CD4-positive, alpha-beta T cell (primary cell): ENCODE data around the gene PLCB3. TPM values are rescaled to one million over a fixed set of nuclear protein-coding genes. Genes with fewer than 3 reads are reported as not detected.
A peak's percentile ranks its signal among the peaks of the same experiment; 100 is the strongest.

Experiments
- ATAC-seq: fragments of 200-7000 bp; cut with Tn5 transposase; one replicate; pipeline ENCODE4 v1.10.0; 2022; ENCODE audit warnings: mild to moderate bottlenecking; ENCODE audit not compliant: poor library complexity
- CTCF ChIA-PET: fragments of 350-600 bp; sonication (Branson Sonifier 250); formaldehyde crosslinking; loops from one replicate; lab custom pipeline; 2021; ENCODE audit warnings: antibody characterized with exemption, inconsistent platforms; lab: Charles Lee
- POLR2A ChIA-PET: fragments of 350-600 bp; sonication (Branson Sonifier 250); formaldehyde crosslinking; loops from one replicate; lab custom pipeline; 2021; ENCODE audit warnings: antibody characterized with exemption, inconsistent platforms; lab: Charles Lee
- DNase-seq, 14 experiments: peaks; one replicate each; pipeline ENCODE4 v3.0.0-alpha.2; 2013 to 2020; ENCODE audit warnings: mixed read lengths in 2 of 14
- H3K27ac ChIP-seq, 2 donors: one replicate each; pipeline versions ENCODE4 v1.5.1 to v1.7.0; 2013; ENCODE audit warnings: low read length in 2 of 2, low read depth in 1 of 2, mild to moderate bottlenecking in 1 of 2
- H3K27me3 ChIP-seq, 2 experiments: 1 replicate in 1 of 2; 2 replicates in 1 of 2; pipeline versions ENCODE4 v1.6.1 to v1.7.0; 2013; ENCODE audit warnings: low read length in 2 of 2, control low read depth in 1 of 2, mild to moderate bottlenecking in 1 of 2, moderate library complexity in 1 of 2; ENCODE audit not compliant: insufficient read depth in 2 of 2, control insufficient read depth in 1 of 2
- H3K36me3 ChIP-seq: one replicate; pipeline ENCODE4 v1.6.1; 2013; ENCODE audit warnings: low read length, control low read depth; ENCODE audit not compliant: insufficient read depth
- H3K4me1 ChIP-seq: one replicate; pipeline ENCODE4 v1.6.1; 2013; ENCODE audit warnings: low read length, control low read depth; ENCODE audit not compliant: insufficient read depth
- H3K4me3 ChIP-seq: one replicate; pipeline ENCODE4 v1.5.1; 2013; ENCODE audit warnings: mild to moderate bottlenecking, low read length, moderate library complexity
- H3K9me3 ChIP-seq, 2 experiments: 1 replicate in 1 of 2; 2 replicates in 1 of 2; pipeline versions ENCODE4 v1.6.1 to v1.7.0; 2013; ENCODE audit warnings: low read length in 2 of 2, mild to moderate bottlenecking in 2 of 2, control low read depth in 1 of 2, moderate library complexity in 1 of 2; ENCODE audit not compliant: control insufficient read depth in 1 of 2, insufficient read depth in 1 of 2
- H3K27ac Mint-ChIP-seq: one replicate; pipeline ENCODE4 v1.8.0; 2020; ENCODE audit warnings: mixed read lengths
- H3K27me3 Mint-ChIP-seq: one replicate; pipeline ENCODE4 v1.8.0; 2021; ENCODE audit warnings: mixed read lengths
- H3K36me3 Mint-ChIP-seq: one replicate; pipeline ENCODE4 v1.8.0; 2021; ENCODE audit warnings: low read depth, mixed read lengths
- H3K4me1 Mint-ChIP-seq: one replicate; pipeline ENCODE4 v1.8.0; 2021; ENCODE audit warnings: low read depth, mixed read lengths
- H3K4me3 Mint-ChIP-seq: one replicate; pipeline ENCODE4 v1.8.0; 2020; ENCODE audit warnings: mild to moderate bottlenecking, mixed read lengths
- H3K9me3 Mint-ChIP-seq: one replicate; pipeline ENCODE4 v1.8.0; 2020; ENCODE audit warnings: mixed read lengths
- intact Hi-C, 2 experiments: fragments of 100-400 bp; cut with DNase I in 1 of 2; cut with micrococcal nuclease in 1 of 2; formaldehyde crosslinking; loops; one replicate each; pipeline versions ENCODE4 v1.15.1 to v1.9.0; 2023 to 2025; cut with DNase I, micrococcal nuclease
- total RNA-seq, 174 experiments: library from RNA in 2 of 174; stranded (reverse) in 2 of 174; gene quantifications; one replicate each; pipeline ENCODE4 v1.2.3 and lab custom pipeline; 2021 to 2026
- TF ChIP-seq, protein P1 (sequence below): fragments of 200-600 bp; IDR thresholded peaks from one replicate; pipeline ENCODE4 v1.8.0; 2022; ENCODE audit warnings: antibody characterized with exemption, mild to moderate bottlenecking

The PLCB3 gene
- total RNA-seq, 2 experiments from 2014 or later = 2.5 to 2.7 TPM

DNA sequence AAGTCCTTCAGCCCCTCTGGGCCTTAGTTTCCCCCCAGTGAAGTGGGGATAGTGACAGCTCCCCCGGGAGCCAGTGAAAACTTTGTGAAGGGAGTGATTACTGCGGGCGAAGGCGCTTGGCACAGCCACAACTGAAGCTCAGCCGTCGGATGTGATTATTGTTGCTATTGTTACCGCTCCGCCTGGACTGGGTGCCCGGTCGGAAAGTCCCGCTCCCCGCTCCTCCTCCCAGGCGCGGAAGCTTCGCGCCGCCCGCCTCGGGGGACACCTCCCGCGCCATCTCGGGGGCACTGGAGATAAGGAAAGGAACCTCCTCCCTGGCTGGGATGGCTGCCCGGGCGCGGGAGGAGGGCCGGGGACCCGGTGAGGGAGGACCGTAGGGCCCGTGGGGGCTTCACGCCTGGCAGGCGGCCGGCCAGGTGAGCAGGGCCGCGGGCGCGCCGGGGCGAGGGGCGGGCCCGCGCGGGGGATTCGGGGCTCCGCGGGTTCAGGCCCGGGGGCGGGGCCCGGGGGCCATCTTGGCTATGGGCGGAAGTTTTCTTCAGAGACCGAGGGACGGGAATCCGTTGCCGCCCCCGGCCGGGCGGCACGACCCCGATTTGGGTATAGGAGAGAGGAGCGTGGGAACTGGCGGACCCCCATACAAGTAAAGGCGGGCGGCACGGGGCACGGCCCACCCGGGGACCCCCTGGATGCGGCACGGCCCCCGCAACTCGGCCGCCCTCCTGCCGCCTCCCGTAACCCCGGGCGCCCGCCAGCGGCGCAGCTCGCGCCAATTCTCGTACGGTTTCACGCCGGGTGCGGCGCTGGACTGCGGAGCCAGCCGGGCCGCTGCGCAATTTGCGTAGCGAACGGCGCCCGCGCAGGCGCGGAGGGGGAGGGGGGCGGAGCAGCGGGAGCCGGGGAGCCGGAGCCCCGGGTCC, 33.9 kb downstream of the PLCB3 start, which contains the start of gene GPR137:
GPR137 (plus strand) TSS at position 887 of the 923 bp plus-strand sequence. CDS start 677 bp downstream, outside the sequence.
- H3K36me3 ChIP-seq = peaks cover 13% of the 10 kb centered on the region
- DNase-seq (peak; percentile 85 to 97 (median 90)), ATAC-seq (peak; percentile 65)
- peaks cover 5% of the 10 kb centered on the region for H3K36me3 Mint-ChIP-seq
- peaks cover 21% of the 10 kb centered on the region for H3K4me1 Mint-ChIP-seq
- ChIA-PET CTCF (interaction anchor here (0.9 to 5.8 kb wide), 6 partner anchors 14 to 81 kb away, joined by 3 to 36 read pairs (median 15); partner anchors contain the start of genes CATSPERZ and PRDX5), POLR2A (interaction anchor here (0.8 to 5.3 kb wide), 17 partner anchors 11 to 1620 kb away, joined by 3 to 125 read pairs (median 6); partner anchors contain the start of genes C11orf98, CATSPERZ, CSKMT and ESRRA)
- H3K27ac ChIP-seq = peak within 1 kb of the TSS; percentile 99 to 100
- TF ChIP-seq, protein P1, sequence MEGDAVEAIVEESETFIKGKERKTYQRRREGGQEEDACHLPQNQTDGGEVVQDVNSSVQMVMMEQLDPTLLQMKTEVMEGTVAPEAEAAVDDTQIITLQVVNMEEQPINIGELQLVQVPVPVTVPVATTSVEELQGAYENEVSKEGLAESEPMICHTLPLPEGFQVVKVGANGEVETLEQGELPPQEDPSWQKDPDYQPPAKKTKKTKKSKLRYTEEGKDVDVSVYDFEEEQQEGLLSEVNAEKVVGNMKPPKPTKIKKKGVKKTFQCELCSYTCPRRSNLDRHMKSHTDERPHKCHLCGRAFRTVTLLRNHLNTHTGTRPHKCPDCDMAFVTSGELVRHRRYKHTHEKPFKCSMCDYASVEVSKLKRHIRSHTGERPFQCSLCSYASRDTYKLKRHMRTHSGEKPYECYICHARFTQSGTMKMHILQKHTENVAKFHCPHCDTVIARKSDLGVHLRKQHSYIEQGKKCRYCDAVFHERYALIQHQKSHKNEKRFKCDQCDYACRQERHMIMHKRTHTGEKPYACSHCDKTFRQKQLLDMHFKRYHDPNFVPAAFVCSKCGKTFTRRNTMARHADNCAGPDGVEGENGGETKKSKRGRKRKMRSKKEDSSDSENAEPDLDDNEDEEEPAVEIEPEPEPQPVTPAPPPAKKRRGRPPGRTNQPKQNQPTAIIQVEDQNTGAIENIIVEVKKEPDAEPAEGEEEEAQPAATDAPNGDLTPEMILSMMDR = no peak
- peaks cover under 1% of the 10 kb centered on the region for H3K27me3 Mint-ChIP-seq
- H3K27me3 ChIP-seq = peaks cover under 1 to 3% of the 10 kb centered on the region in 2 experiments
- H3K9me3 ChIP-seq = no peaks in the 10 kb centered on the region
- peak within 1 kb of the TSS; percentile 97 for H3K27ac Mint-ChIP-seq
- peak within 1 kb of the TSS; percentile 93 for H3K4me3 Mint-ChIP-seq
- H3K4me1 ChIP-seq = peaks cover 37% of the 10 kb centered on the region
- intact Hi-C loops = loop anchor here (1.0 to 2.0 kb wide), 5 partner anchors 15 to 44 kb away; partner anchors contain the start of genes FKBP2 (in 2 of the 2) and TRMT112 (in 1 of the 2)
- peak within 1 kb of the TSS; percentile 97 for H3K4me3 ChIP-seq
- H3K9me3 Mint-ChIP-seq = no peaks in the 10 kb centered on the region

DNA sequence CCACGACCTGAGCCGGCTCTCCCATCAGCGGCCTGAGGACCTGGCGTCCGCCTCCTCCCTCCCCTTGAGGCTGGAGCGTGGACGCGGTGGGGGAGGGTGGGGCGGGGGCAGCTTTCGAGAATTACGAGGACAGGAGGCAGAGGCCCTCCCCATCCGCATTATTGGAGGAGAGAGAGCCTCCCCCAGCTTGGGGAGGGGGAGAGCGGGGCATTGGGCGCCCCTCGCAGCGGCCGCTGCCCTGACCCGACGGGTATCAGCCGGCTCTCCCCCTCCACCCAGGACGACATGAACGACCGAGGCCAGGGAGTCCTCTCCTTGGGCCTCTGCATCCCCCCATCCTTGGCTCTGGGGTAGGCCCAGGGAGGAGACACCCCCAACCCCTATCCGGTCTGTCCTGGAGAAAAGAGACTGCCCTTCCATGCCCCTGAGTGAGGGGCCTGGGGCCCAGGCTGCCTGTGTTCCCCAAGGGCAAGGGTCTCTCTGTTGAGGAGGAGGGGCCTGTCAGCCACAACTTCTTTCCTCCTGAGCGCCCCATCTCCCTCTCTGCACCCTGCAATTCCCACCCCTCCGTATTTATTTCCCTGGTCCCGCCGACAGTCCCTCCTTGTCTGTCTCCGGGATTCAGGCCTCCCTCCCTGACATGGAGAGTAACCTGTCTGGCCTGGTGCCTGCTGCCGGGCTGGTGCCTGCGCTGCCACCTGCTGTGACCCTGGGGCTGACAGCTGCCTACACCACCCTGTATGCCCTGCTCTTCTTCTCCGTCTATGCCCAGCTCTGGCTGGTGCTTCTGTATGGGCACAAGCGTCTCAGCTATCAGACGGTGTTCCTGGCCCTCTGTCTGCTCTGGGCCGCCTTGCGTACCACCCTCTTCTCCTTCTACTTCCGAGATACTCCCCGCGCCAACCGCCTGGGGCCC, 34.8 kb downstream of the PLCB3 start:
- H3K9me3 Mint-ChIP-seq = no peaks in the 10 kb centered on the region
- peak overlapping the region; percentile 88 for H3K27ac Mint-ChIP-seq
- Histone ChIP-seq H3K4me3 (peak overlapping the region; percentile 97), H3K27me3 (peaks cover 10 to 12% of the 10 kb centered on the region in 2 experiments), H3K36me3 (peaks cover 13% of the 10 kb centered on the region), H3K9me3 (peaks cover 0 to 4% of the 10 kb centered on the region in 2 experiments), H3K4me1 (peaks cover 40% of the 10 kb centered on the region), H3K27ac (peak overlapping the region; percentile 59 to 99)
- DNase-seq (peak in 3 of 14 experiments; percentile 22 to 68 (median 57)), ATAC-seq (no peak)
- ChIA-PET CTCF (interaction anchor here (0.6 to 3.9 kb wide), 4 partner anchors 15 to 1519 kb away, joined by 3 to 21 read pairs (median 15); partner anchors contain the start of gene CATSPERZ), POLR2A (interaction anchor here (1.5 to 5.3 kb wide), 8 partner anchors 16 to 1621 kb away, joined by 4 to 125 read pairs (median 11); partner anchors contain the start of genes C11orf98, CSKMT, ESRRA and PPP1R14B)
- intact Hi-C loops = loop anchor here (1.0 to 2.0 kb wide), 6 partner anchors 16 to 45 kb away; partner anchors contain the start of genes FKBP2 (in 2 of the 2) and TRMT112 (in 1 of the 2)
- H3K4me3 Mint-ChIP-seq = peak overlapping the region; percentile 90
- H3K36me3 Mint-ChIP-seq = peaks cover 5% of the 10 kb centered on the region
- H3K4me1 Mint-ChIP-seq = peaks cover 26% of the 10 kb centered on the region
- peaks cover 8% of the 10 kb centered on the region for H3K27me3 Mint-ChIP-seq
- TF ChIP-seq, protein P1 = no peak
